ENCODE measurements around the gene CAMSAP1. TPM values are rescaled to one million over a fixed set of nuclear protein-coding genes. Genes with fewer than 3 reads are reported as not detected.

The CAMSAP1 gene
- total and polyA plus RNA-seq, 2 of the 4 experiments (the other 2 are of a cell fraction), result 8.2 to 19.5 TPM

DNA sequence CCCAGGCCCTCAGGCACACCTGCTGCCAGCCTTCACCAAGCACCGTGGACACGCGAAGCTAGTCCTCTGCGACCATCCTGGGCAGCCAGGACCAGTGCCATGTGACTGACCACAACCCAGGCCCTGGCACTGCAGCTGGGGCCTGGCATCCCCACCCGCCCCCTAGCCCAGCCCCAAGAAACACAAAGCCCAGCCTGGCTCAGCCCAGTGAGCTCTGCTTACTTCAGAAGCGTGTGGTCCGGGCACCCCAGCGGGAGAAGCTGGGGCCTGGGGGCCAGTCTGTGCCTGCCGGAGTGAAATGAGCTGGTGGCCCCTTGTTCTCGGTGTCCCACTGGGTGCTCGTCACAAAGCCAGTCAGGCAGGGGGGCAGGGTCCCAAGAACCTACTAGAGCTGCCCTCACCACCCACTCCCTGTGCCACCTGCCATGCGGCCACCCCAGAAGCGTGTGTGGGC is 117.5 kb downstream of the CAMSAP1 start:
- Histone ChIP-seq H2AK5ac (ENCODE audit: low read depth, low read length) (no peak overlapping the region), H2AK9ac (replicated peaks; ENCODE audit: low read depth, low read length, poor library complexity) (no peak overlapping the region), H3K9me1 (ENCODE audit: insufficient read depth, low read length) (no peaks in the 10 kb centered on the region), H3K36me3 (ENCODE audit: control insufficient read depth, insufficient read depth, low read length) (no peaks in the 10 kb centered on the region), H3K9me3 (ENCODE audit: control insufficient read depth, insufficient read depth, low read length) (no peaks in the 10 kb centered on the region), H3K4me2 (ENCODE audit: low read depth, low read length) (no peak overlapping the region), H4K91ac (ENCODE audit: insufficient read depth, low read depth, low read length) (no peak overlapping the region), H4K20me1 (ENCODE audit: insufficient read depth, low read length) (no peaks in the 10 kb centered on the region), H2BK15ac (ENCODE audit: low read depth, low read length) (no peak overlapping the region), H3K23ac (ENCODE audit: low read depth, low read length) (no peak overlapping the region), H3K56ac (ENCODE audit: extremely low read depth, insufficient read depth, low read length) (no peak overlapping the region), H4K5ac (ENCODE audit: low read depth, low read length) (no peak overlapping the region), H3K4me3 (ENCODE audit: insufficient read depth, low read depth, low read length) (no peak overlapping the region), H3K14ac (replicated peaks; ENCODE audit: low read depth, low read length) (no peak overlapping the region), H2AFZ (replicated peaks; ENCODE audit: low read length, poor library complexity) (no peak overlapping the region), H3K4ac (ENCODE audit: low read depth, low read length) (no peak overlapping the region), H2BK120ac (ENCODE audit: low read depth, low read length) (no peak overlapping the region), H3K27me3 (ENCODE audit: control insufficient read depth, insufficient read depth, low read length) (peaks cover 29% of the 10 kb centered on the region), H3K27ac (ENCODE audit: insufficient read depth, low read length) (no peak overlapping the region), H3K4me1 (ENCODE audit: control insufficient read depth, insufficient read depth, low read length) (no peaks in the 10 kb centered on the region), H4K8ac (ENCODE audit: low read depth in 2 of 2, low read length in 2 of 2) (no peak overlapping the region), H2BK20ac (ENCODE audit: low read depth, low read length) (no peak overlapping the region), H2BK5ac (ENCODE audit: low read depth, low read length, poor library complexity, severe bottlenecking) (no peak overlapping the region), H3K79me1 (ENCODE audit: low read depth in 1 of 2, low read length in 2 of 2) (no peaks in the 10 kb centered on the region), H3K9ac (ENCODE audit: low read depth, low read length) (no peak overlapping the region), H3K18ac (ENCODE audit: low read depth, low read length) (no peak overlapping the region)
- intact Hi-C loops (cut with micrococcal nuclease), result loop anchor here (10.0 kb wide), 1 partner anchor 185 kb away; no protein-coding TSS in a partner anchor
- in situ Hi-C loops (cut with MboI; ENCODE audit: low sequenced_read_pairs), result no loop called here
- dilution Hi-C loops (cut with HindIII; ENCODE audit: low sequenced_read_pairs, unreplicated experiment), result no loop called here
- BruUV-seq (replicated peaks), result no TSS peak
- ChIA-PET POLR2A (ENCODE audit: unreplicated experiment) (no interaction called here), CTCF (no interaction called here)
- ATAC-seq (ENCODE audit: low read depth) (no peak), DNase-seq (no peak)
- 70% methylated on average over 4 of the region's 13 CpGs; no CpG with 5 or more reads in 1 of the 2 experiments for WGBS, 2 experiments (ENCODE audit: extremely low coverage in 2 of 2, insufficient read length in 1 of 2)
- TF ChIP-seq MXI1 (IDR thresholded peaks at IDR 0.05; ENCODE audit: borderline replicate concordance, low read depth, low read length) (no peak), POLR2A (IDR thresholded peaks at IDR 0.05; ENCODE audit: low read depth, low read length) (no peak), USF2 (IDR thresholded peaks at IDR 0.05; ENCODE audit: low read depth, low read length) (no peak)

Data from IMR-90 (cell line).